ENCODE data around the gene LRRC61. TPM values are rescaled to one million over a fixed set of nuclear protein-coding genes. Genes with fewer than 3 reads are reported as not detected.

The LRRC61 gene
- 0.49 and 1.6 TPM in 2 replicates for total RNA-seq

GRCh38 chr7:150322833-150323681, at the start of gene LRRC61, which contains the start of gene ACTR3C:
Gene LRRC61 (plus strand): TSS chr7:150323355. CDS start chr7:150336862, 13,507 bp downstream.
Gene ACTR3C (minus strand): TSS chr7:150323545. CDS start chr7:150295296, 28,249 bp downstream.

GRCh38 chr7:150341263-150342120, 18.3 kb downstream of the LRRC61 start, which contains the start of gene RARRES2:
Gene RARRES2 (minus strand): TSS chr7:150341629. CDS start chr7:150340609, 1,020 bp downstream.

GRCh38 chr7:150368096-150368883, 45.1 kb downstream of the LRRC61 start, which contains the start of gene REPIN1:
Gene REPIN1 (plus strand): TSS chr7:150368822. CDS start chr7:150369712, 890 bp downstream.

GRCh38 chr7:150378853-150379440, 55.8 kb downstream of the LRRC61 start, which contains the start of gene ZNF775:
Gene ZNF775 (plus strand): TSS chr7:150379330. CDS start chr7:150388471, 9,141 bp downstream.

Other genes starting within 250 kb of the LRRC61 start
- gene ACTR3C, start 190 bp downstream of the LRRC61 start, total RNA-seq = under 0.01 TPM in 1 of 2 replicates, not detected in the other
- 24.6 and 30.5 TPM in 2 replicates for gene RARRES2, start 18.3 kb downstream of the LRRC61 start, total RNA-seq
- gene REPIN1, start 45.5 kb downstream of the LRRC61 start, total RNA-seq = 25.9 and 41.2 TPM in 2 replicates
- 3.2 and 6.6 TPM in 2 replicates for gene ZNF775, start 56.0 kb downstream of the LRRC61 start, total RNA-seq
- gene GIMAP8, start 127.3 kb downstream of the LRRC61 start, total RNA-seq = 0.62 and 0.64 TPM in 2 replicates
- gene GIMAP7, start 191.5 kb downstream of the LRRC61 start, total RNA-seq = 0.31 and 0.49 TPM in 2 replicates
- gene GIMAP4, start 244.0 kb downstream of the LRRC61 start, total RNA-seq = 0.54 and 0.56 TPM in 2 replicates